ENCODE measurements around the gene DCAF5.

Gene DCAF5

DNA sequence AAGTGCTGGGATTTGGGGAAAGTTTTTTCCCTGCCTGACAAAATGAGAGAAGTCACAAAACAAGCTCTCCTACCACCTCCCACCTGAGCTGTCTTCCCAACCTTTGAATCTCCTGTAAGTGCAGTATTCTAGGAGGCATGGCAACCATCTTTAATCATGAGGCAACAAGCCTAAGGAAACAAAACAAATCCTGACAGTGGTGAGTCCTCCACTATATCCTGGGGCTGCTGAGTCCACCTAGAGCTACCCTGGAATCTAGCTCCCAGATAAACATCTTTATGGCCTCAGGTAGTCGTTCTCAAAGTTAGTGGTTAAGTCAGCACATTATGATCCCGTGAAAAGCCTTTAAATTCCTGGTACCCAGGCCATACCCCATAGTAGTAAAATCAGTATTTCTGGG, 151.5 kb downstream of the DCAF5 start:
- TF ChIP-seq, protein P1, sequence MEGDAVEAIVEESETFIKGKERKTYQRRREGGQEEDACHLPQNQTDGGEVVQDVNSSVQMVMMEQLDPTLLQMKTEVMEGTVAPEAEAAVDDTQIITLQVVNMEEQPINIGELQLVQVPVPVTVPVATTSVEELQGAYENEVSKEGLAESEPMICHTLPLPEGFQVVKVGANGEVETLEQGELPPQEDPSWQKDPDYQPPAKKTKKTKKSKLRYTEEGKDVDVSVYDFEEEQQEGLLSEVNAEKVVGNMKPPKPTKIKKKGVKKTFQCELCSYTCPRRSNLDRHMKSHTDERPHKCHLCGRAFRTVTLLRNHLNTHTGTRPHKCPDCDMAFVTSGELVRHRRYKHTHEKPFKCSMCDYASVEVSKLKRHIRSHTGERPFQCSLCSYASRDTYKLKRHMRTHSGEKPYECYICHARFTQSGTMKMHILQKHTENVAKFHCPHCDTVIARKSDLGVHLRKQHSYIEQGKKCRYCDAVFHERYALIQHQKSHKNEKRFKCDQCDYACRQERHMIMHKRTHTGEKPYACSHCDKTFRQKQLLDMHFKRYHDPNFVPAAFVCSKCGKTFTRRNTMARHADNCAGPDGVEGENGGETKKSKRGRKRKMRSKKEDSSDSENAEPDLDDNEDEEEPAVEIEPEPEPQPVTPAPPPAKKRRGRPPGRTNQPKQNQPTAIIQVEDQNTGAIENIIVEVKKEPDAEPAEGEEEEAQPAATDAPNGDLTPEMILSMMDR (IDR thresholded peaks at IDR 0.05; ENCODE audit: control extremely low read depth, extremely low read depth, low read depth, missing control alignments), result no peak
- DNase-seq (ENCODE audit: extremely low spot score), result no peak
- ChIA-PET POLR2A (no interaction called here), CTCF (interaction anchor here (1.8 to 2.1 kb wide), 2 partner anchors 11 to 13 kb away, joined by 4 to 5 read pairs; no protein-coding TSS in a partner anchor)
